NCI-H2171 treated with DMSO at 0.1 percent for 48 hours (cell line): ENCODE data around the gene CDC16.

Experiments
- DNase-seq: peaks from one replicate; lab custom pipeline; 2025; lab: John Stamatoyannopoulos, UW

CDC16 gene

DNA sequence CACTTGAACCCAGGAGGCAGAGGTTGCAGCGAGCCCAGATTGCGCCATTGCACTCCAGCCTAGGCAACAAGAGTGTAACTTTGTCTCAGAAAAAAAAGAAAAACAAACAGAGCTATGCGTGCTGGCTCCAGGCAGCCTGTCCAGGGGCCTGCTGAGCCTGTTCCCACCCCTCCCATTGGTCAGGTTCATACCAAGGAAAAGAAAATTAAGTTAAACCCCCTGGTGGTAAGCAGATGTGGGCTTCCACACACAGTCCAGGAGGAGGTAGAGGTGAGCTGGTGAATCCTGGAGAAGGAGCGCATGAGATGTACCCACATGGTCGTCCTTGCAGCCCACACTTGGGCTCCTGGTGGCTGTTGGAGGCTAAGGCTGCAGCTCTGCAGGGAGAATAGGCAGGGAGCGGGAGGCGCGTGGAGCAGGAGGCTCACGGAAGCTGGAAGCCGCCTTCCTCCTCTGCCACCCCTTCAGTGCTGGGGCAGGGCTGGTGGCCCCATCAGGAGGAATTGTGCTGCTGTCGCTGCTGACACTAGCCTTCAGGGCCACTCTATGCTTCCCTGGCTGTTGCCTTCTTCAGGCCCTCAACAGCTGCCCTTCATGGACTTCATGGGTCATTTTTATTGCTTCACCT is 69.1 kb downstream of the CDC16 start:
- no peak for DNase-seq

DNA sequence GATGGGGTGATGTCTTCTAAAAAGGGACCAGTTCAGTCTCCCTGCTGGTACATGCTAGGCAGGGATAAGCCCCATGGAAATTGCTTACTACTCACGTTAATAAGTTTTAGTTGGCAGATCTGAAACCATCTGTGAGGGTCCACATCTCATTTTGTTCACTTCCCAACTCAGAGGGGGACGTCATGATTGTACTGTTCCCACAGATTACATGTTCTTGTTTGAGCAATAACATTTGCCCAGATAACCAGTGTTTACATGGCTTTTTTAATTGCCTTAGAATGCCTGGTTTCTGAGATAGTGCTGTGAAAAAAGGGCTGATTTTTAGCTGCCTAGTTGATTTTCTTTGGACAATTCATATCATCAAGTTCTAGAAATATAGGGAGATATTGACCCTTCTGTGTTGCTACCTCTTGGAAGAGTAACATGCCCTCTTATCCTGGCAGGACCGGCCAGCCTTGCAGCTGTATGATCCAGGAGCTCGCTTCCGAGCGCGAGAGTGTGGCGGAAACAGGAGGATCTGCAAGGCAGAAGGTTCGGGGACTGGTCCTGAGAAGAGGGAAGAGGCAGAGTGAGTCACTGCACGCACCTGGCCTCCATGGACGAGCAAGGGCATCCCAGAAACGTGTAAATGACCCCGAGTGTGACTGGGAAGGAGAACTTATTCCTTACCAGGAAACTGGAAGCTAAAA is 69.8 kb downstream of the CDC16 start:
- DNase-seq, result no peak

DNA sequence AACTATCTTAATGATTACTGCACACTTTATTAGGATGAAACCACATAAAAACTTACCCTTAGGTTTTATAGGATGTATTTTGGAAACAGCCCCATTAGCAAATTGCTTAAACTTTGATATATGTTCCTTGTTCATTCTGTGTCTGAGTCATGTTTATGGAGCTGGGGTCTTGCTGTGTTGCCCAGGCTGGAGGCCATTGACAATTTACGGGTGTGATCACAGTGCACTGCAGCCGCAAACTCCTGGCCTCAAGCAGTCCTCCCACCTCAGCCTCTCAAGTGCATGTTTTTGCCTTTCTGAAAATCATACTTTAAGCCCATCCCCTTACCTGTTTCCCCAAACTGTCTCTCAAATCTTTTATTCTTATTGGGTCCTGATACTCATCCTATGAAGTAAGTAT is 74.4 kb downstream of the CDC16 start:
- no peak for DNase-seq

DNA sequence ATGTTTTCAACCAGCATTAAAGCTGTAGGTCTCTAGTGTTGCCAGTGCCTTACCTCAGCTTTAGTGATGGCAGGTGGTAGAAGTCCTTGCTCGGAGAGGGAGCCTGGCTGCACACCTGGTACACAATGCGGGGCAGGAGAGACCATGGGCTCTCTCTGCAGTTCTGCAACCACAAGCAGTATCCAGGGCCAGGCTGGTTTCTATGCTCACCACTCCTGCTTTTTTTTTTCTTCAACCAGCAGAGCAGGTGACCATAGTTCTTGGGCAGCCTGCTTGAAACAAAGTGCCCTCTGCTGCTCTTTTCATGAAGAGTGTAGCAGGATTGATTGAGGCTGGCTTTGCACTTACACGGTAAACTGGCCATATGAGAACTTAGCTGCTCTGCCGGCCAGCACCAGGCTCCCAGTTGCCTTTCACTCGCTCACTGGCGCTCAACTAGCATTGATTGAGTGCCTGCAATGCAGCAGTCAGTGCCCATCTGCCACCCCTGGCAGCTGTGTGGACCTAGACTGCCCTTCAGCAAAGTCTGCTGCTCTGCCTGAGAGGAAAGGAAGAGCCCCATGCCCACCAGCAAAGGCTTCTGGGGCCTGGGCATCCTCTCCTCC is 75.2 kb downstream of the CDC16 start:
- DNase-seq, result peak; percentile 11

DNA sequence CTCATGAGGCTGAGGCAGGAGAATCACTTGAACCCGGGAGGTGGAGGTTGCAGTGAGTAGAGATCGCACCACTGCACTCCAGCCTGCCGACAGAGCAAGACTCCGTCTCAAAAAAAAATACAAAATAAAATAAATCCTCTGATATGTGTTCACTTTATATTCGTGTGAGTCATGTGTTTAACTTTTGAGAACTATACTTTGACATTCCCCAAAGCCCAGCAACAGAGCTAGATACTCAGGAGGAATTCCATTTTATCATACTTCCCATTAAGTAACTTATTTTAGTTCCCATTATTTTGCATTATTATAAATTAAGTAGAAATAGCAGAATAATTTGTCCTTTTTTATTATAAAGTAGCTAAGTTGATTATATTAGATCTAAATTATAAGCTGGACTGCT is 76.3 kb downstream of the CDC16 start:
- DNase-seq, result no peak

DNA sequence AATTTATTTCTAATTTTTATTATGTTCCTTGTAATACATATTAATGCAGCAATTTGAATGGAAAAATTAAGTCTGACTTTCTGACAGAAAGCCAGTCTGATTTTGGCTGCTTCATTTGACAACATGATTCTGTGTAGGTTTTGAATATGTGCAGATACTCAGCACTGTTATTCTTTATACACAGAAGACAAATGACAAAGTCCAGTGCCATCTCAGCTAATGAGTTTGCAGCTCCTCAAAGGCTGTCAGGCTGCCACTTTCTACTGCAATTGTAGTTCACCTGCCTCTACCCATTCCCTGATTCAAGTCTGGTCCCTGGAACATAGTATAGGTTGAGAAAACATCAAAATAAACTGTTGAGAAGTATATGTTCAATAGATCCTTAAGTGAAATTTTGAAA is 76.7 kb downstream of the CDC16 start:
- no peak for DNase-seq

DNA sequence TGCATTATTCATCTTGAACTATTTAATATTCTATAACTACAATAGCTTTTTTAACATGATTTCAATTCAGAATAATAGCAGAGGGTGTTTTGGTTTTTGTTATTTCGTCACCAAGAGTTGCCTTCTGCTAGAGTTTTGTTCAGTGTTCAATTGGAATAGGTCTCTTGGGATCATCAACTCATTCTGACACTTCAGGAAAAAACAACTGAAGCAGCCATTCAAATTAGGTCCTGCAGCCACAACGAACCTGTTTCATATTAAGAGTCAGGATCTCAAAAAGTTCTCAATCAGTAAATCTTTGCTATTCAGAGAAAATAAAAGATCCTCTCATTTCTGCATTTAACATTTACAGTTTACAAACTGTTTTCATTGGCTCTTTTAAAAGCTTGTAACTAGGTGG is 77.2 kb downstream of the CDC16 start:
- peak; percentile 59 for DNase-seq

DNA sequence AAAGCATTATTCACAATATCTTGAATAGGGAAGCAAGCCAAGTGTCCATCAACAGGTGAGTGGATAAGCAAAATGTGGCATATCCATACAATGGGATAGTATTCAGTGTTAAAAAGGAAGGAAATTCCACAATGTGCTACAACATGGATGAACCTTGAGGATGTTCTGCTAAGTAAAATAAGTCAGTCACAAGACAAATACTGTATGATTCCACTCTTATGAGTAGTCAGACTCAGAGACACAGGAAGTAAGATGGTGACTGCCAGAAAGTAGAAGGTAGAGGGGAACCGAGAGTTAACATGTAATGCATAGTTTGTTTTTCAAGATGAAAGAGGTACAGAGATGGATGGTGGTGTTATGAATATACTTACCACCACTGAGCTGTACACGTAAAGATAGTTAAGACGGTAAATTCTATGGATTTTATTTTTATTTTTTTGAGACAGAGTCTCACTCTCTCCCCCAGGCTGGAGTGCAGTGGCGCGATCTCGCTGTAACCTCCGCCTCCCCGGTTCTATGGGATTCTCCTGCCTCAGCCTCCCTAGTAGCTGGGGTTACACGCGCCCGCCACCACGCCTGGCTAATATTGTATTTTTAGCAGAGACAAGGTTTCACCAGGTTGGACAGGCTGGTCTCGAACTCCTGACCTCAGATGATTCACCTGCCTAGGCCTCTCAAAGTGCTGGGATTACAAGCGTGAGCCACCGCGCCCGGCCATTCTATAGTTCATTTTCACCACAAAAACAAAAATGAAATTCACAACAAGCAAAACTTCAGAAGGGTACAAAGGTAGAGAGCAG is 78.6 kb downstream of the CDC16 start:
- DNase-seq, result no peak

DNA sequence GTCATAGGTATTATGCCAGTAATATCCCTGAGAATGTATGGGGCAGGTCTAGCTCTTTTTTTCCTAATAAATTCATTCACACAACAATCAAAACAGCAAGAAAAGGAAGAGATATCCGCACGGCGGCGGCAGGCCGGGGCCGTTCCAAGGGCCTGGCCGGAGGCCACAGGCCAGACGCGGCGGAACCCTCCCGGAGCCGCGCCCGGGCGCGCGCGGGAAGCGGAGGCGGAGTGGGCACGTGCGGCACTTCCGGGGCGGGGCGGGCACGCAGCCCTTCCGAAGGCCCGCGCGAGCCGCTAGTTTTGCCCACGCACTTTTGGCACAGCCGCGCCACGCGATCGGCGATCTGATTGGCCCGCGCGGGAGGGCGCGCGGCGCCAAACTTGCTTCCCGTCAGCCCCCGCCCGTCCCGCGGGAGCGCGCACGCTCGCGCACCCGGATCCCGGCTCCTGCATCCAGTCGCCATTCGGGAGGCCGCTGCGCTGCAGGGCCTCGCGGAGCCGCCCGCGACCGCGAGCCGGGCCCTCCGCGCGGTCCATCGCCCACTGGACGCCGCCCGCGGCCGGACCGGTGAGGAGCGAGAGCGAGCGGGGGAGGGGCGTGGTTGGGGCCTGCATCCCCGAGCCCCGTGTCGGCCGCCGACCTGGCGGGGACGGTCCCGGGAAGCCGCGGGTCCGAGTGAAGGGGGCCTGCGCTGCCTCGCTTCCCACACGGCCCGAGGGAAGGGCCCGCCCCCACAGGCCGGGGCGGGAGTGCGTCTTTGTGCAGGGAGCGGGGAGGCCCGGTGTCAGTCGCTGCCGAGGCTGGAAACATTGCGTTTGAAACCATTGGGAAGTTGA is 79.6 kb downstream of the CDC16 start, which contains the start of gene CHAMP1:
CHAMP1 (plus strand) TSS at position 430 of the 839 bp plus-strand sequence. CDS start 9,340 bp downstream, outside the sequence.
- DNase-seq, result peak; percentile 94

DNA sequence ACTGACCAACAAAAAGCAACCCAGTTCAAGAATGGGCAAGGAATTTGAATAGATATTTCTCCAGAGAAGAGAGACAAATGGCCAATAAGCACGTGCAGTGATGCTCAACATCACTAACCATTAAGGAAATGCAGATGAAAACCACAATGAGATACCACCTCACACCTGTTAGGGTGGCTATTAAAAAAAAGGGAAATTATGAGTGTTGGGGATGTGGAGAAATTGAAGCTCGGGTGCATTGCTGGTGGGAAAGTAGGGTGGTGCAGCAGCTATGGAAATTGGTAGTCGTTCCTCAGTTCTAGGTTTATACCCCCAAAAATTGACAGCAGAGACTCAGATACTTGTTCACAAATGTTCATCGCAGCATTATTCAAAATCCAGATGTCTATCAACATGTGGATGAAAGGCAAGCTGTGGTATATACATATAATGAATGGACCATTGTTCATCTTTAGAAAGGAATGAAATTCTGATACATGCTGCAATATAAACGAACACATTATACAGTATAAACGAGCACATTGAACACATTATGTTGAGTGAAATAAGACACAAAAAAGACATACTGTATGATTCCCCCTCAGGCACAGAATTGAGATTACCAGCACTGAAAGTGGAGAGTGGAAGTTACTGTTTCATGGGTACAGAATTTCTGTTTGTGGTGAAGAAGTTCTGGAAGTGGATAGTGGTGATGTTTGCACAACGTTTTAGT is 80.5 kb downstream of the CDC16 start:
- DNase-seq, result no peak

DNA sequence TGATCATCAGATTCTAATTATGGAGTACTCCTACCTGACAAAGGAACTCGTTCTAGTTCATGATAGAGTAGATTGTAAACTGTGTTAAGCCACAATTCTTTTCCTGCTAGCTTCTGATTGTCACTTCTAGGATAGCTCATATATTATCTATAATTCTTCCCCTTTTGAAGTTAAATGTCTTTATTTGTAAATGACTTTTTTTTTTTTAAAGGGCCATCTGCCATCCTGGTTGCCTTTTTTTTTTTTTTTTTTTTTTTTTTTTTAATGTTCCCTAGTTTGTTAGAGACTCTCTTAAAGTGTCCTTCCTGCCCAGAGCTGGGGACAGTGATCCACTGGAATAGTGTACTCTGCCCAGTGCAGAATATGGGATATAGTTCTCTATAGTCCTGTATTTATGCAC is 83.9 kb downstream of the CDC16 start:
- peak; percentile 58 for DNase-seq

DNA sequence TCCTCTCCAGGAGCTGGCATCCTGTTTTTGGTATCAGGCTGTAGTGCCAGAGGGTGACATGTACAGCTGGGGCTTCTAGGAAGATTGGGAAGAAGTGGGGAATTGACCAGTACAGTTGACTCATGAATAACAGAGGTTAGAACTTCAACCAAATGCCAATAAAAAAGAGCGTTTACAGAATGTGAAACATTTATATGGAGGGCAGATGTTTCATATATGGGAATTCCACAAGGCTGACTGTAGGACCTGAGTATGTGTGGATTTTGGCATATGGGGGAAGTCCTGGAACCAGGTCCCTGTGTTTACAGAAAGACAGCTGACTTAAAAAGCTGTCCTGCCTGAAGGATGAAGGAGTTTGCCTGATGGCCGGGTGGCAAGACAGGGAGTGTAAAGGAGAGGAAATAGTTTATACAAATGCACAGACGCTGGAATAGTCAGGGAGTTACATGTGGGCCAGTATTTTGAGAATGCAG is 84.8 kb downstream of the CDC16 start:
- DNase-seq, result no peak

DNA sequence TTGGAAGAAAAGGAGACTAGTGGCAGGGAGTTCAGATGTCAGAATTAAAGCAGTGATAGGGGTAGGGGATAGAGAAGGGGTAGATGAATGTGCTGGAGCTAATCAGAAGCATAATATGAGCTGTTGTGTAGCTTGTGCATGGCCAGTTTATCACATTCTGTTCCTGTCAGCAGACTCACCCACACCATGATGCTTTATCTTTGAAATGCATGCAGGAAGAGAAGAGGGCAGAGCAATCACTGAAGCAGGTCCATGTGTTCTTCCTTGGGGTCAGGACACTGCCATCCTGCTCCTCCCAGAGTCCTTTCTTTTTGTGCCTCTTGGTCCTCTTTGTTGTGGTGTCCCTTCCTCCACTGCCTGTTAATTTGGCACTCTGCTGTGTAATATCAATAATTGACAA is 85.4 kb downstream of the CDC16 start:
- no peak for DNase-seq

DNA sequence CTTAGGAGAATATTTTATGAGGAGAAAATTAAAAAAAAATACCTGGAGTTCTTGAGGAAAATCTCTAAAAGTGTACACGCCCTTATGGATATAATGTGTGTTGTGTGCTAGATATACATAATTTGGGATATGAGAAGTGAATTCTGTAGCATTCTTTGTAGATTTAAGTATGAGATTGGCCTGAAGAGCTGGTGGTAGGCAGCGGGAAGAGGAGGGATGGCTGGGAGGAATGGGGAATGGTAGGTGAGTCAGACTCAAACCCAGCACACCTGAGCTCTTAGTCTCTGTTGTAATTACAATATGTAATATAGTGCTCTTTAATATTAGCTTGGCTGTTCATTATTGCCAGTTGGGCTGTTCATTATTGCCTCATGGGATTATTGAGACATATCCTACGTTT is 86.6 kb downstream of the CDC16 start:
- DNase-seq, result no peak
